T47D (cell line): ENCODE measurements around the gene ACOT9.

ENCODE experiments used
- DNase-seq, 2 experiments: peaks; one replicate each; pipeline versions ENCODE4 v3.0.0 to v3.0.0-alpha.2; 2011 to 2012; ENCODE audit warnings: low read depth in 1 of 2, low spot score in 1 of 2
- JUND ChIP-seq: IDR thresholded peaks from 2 replicates; pipeline ENCODE4 v1.6.1; 2012; ENCODE audit warnings: low read depth
- in situ Hi-C: cut with HindIII; loops from 2 replicates; pipeline ENCODE4 v1.10.0; 2016; ENCODE audit warnings: low sequenced_read_pairs, low pct_unique_long_range_greater_than_20kb

Gene ACOT9, protein sequence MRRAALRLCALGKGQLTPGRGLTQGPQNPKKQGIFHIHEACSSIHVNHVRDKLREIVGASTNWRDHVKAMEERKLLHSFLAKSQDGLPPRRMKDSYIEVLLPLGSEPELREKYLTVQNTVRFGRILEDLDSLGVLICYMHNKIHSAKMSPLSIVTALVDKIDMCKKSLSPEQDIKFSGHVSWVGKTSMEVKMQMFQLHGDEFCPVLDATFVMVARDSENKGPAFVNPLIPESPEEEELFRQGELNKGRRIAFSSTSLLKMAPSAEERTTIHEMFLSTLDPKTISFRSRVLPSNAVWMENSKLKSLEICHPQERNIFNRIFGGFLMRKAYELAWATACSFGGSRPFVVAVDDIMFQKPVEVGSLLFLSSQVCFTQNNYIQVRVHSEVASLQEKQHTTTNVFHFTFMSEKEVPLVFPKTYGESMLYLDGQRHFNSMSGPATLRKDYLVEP

GRCh38 chrX:23742697-23743622 lies at the start of gene ACOT9:
TSS of gene ACOT9 (minus strand) at chrX:23743276. CDS start at chrX:23743144, 132 bp downstream.
- TF ChIP-seq JUND: no peak
- in situ Hi-C loops: no loop called here
- peak; percentile 86 to 97 for DNase-seq

GRCh38 chrX:23790155-23790497 lies 47.0 kb upstream of the ACOT9 start:
- in situ Hi-C loops: no loop called here
- DNase-seq: no peak
- TF ChIP-seq JUND: no peak

DNA sequence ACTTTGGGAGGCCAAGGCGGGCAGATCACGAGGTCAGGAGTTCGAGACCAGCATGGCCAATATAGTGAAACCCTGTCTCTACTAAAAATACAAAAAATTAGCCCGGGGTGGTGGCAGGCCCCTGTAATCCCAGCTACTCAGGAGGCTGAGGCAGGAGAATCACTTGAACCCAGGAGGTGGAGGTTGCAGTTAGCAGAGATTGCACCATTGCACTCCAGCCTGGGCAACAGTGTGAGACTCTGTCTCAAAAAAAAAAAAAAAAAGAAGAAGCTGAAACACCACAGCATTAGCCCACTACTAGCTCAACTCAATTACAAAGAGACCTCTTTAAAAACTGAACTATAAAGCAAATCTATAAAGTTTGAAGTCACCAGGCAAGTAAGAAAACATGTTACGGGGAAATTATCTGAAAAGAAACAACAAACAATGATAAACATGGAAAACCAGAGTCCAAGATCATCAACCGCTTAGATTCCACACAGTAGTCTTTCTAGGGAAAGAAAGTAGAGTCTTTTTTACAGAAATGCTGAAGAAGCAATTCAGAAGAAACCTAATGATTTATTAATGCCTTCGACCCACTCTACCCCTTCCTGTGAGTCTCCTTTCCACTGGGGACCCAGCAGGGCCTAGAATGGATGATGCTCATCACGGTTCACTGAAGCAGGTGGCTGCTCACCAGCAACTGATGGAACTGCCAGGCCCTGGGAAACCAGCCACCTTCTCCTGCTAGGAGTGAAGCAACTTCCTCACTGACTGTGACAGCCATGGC lies 46.5 kb upstream of the ACOT9 start:
- in situ Hi-C loops: no loop called here
- TF ChIP-seq JUND: no peak
- DNase-seq: no peak

DNA sequence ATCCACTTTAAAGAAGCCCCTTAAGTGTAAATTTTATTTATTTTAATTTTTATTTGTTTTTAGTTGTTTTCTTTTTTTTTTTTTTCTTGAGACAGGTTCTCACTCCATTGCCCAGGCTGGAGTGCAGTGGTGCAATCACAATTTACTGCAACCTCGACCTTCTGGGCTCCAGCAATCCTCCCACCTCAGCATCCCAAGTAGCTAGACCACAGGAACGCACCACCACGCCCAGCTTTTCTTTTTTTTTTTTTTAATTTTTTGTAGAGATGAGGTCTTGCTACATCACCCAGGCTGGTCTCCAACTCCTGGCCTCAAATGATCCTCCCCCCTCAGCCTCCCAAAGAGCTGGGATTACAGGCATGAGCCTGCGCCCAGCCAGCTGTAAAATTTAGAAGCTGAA lies 45.9 kb upstream of the ACOT9 start:
- in situ Hi-C loops: no loop called here
- no peak for TF ChIP-seq JUND
- no peak for DNase-seq

DNA sequence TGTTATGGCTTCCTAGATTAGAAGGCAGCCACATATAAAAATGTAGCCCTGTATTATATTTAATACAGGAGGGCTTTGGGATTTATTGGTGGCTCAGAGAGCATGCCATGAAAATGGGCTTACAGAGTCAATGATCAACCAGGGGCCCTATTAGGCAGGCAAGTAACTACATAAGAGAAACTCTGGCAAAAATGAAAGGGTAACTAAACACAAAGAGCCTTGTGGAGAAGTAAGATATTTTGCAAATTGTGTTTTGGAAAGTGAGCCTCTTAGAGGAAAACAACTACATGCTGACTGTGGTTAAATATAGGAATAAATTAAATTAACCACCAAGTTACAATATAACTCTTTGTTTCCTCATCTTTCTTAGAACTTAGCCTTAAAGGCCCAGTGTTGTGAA lies 45.4 kb upstream of the ACOT9 start:
- no peak for DNase-seq
- no peak for TF ChIP-seq JUND
- in situ Hi-C loops: no loop called here

DNA sequence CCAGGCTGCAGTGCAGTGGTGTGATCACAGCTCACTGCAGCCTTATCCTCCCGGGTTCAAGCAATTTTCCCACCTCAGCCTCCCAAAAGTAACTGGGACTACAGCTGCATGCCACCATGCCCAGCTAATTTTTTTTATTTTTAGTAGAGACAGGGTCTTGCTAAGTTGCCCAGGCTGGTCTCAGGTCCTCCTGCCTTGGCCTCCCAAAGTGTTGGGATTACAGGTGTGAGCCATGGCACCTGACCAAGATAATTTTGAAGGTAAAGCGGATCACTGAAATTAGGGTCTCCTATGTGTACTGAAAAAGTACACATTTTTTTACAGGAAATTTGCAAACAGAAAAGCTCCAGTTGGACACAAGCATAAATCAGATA lies 44.7 kb upstream of the ACOT9 start:
- no peak for DNase-seq
- in situ Hi-C loops: no loop called here
- TF ChIP-seq JUND: no peak

- DNase-seq: no peak
- TF ChIP-seq JUND: no peak
- in situ Hi-C loops: no loop called here
Observed at GRCh38 chrX:23786268-23786815, 43.3 kb upstream of the ACOT9 start.

DNA sequence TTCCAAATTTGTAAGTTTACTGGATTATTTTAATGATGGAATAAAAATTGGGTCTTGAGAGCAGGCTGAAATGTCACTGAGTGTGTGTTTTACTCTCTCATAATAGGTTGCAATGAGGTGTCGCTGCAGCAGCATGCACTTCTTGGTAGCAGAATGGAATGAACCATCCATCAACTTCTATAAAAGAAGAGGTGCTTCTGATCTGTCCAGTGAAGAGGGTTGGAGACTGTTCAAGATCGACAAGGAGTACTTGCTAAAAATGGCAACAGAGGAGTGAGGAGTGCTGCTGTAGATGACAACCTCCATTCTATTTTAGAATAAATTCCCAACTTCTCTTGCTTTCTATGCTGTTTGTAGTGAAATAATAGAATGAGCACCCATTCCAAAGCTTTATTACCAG lies 42.5 kb upstream of the ACOT9 start:
- in situ Hi-C loops: no loop called here

GRCh38 chrX:23784470-23785331 lies 41.6 kb upstream of the ACOT9 start:
- TF ChIP-seq JUND: no peak
- DNase-seq: peak in 1 of 2 experiments; percentile 25
- in situ Hi-C loops: no loop called here

More for the DNA sequence above, 42.5 kb upstream of the ACOT9 start:
- no peak for TF ChIP-seq JUND
- no peak for DNase-seq

- no peak for DNase-seq
- in situ Hi-C loops: no loop called here
- no peak for TF ChIP-seq JUND
Observed at GRCh38 chrX:23783589-23784469, 40.8 kb upstream of the ACOT9 start.
